GM12878 (cell line): ENCODE results near the gene TMBIM6. TPM values are rescaled to one million over a fixed set of nuclear protein-coding genes. Genes with fewer than 3 reads are reported as not detected.

ENCODE experiments used
- CBX5 ChIP-seq: sonication (generic); IDR thresholded peaks from 2 replicates; pipeline ENCODE4 v1.6.1; 2016; ENCODE audit warnings: low read depth, moderate library complexity, mild to moderate bottlenecking, inconsistent platforms
- CREB1 ChIP-seq: IDR thresholded peaks from 2 replicates; pipeline ENCODE4 v1.6.1; 2012; ENCODE audit warnings: low read depth, mild to moderate bottlenecking, inconsistent platforms
- EGR1 ChIP-seq, 2 experiments: IDR thresholded peaks; 1 replicate in 1 of 2; 2 replicates in 1 of 2; pipeline ENCODE4 v1.6.1; 2011 to 2012; ENCODE audit warnings: low read depth in 2 of 2, low read length in 2 of 2, borderline replicate concordance in 1 of 2, mild to moderate bottlenecking in 1 of 2, moderate library complexity in 1 of 2
- EZH2 ChIP-seq: IDR thresholded peaks from 2 replicates; pipeline ENCODE4 v1.6.1; 2012; ENCODE audit warnings: low read depth, mild to moderate bottlenecking, control low read depth, inconsistent platforms, low read length, borderline replicate concordance; ENCODE audit not compliant: control insufficient read depth
- LARP7 ChIP-seq: fragments of 450-650 bp; IDR thresholded peaks from 2 replicates; pipeline ENCODE4 v1.6.1; 2017; ENCODE audit warnings: mild to moderate bottlenecking
- MTA3 ChIP-seq: IDR thresholded peaks from 2 replicates; pipeline ENCODE4 v1.6.1; 2012; ENCODE audit warnings: low read length, inconsistent platforms, borderline replicate concordance
- PML ChIP-seq: IDR thresholded peaks from 2 replicates; pipeline ENCODE4 v1.6.1; 2012; ENCODE audit warnings: low read length, inconsistent platforms
- SMARCA5 ChIP-seq: fragments of 450-650 bp; IDR thresholded peaks from 2 replicates; pipeline ENCODE4 v1.6.1; 2017; ENCODE audit warnings: mild to moderate bottlenecking
- STAT3 ChIP-seq: IDR thresholded peaks from 2 replicates; pipeline ENCODE4 v1.6.1; 2011; ENCODE audit warnings: low read depth, low read length, improper control_type of control experiment
- polyA plus RNA-seq, 11 experiments: library from polyadenylated mRNA; depleted of rRNA in 4 of 11; unstranded in 6 of 11; stranded (reverse) in 5 of 11; fragments of >200 nt; fragmentation: Nextera tagmentation in 4 of 11; fragmentation: Illumina TruSeq in 1 of 11; extraction: Ambion mirVana in 4 of 11; extraction: Trizol in 1 of 11; gene quantifications; 1 replicate in 1 of 11; 2 replicates in 10 of 11; pipeline versions ENCODE4 v1.2.1 to v1.2.3, GENCODE V29; 2011 to 2016; ENCODE audit warnings: inconsistent platforms in 2 of 11, missing spikeins in 2 of 11, low read depth in 1 of 11
- total RNA-seq, 4 experiments: library from RNA; depleted of rRNA in 3 of 4; stranded (reverse); fragments of >200 nt in 3 of 4; fragmentation: Illumina TruSeq in 1 of 4; extraction: Trizol in 1 of 4; gene quantifications; 2 replicates each; pipeline versions ENCODE4 v1.2.1 to v1.2.3, GENCODE V29; 2013 to 2021
- TF ChIP-seq, protein P1 (sequence below): fragments of 450-650 bp; IDR thresholded peaks from 2 replicates; pipeline ENCODE4 v1.6.1; 2017; ENCODE audit warnings: low read depth, mild to moderate bottlenecking, moderate library complexity
- TF ChIP-seq, protein P2 (sequence below): fragments of 450-650 bp; IDR thresholded peaks from 2 replicates; pipeline ENCODE4 v1.6.1; 2017; ENCODE audit warnings: mild to moderate bottlenecking, moderate library complexity
- TF ChIP-seq, protein P3 (sequence below): fragments of 450-650 bp; formaldehyde crosslinking; IDR thresholded peaks from 2 replicates; pipeline ENCODE4 v1.5.0; 2022; ENCODE audit warnings: mild to moderate bottlenecking, missing genetic modification characterization
- TF ChIP-seq, protein P4 (sequence below): fragments of 150-350 bp; IDR thresholded peaks from 2 replicates; pipeline ENCODE4 v1.6.1; 2014; ENCODE audit warnings: mild to moderate bottlenecking, low read depth, low read length

Gene TMBIM6
- total and polyA plus RNA-seq, 10 of the 15 experiments (the other 5 are each of a cell fraction or from before 2014, with no cell fraction given), result 224 to 1,192 (median 379) TPM

DNA sequence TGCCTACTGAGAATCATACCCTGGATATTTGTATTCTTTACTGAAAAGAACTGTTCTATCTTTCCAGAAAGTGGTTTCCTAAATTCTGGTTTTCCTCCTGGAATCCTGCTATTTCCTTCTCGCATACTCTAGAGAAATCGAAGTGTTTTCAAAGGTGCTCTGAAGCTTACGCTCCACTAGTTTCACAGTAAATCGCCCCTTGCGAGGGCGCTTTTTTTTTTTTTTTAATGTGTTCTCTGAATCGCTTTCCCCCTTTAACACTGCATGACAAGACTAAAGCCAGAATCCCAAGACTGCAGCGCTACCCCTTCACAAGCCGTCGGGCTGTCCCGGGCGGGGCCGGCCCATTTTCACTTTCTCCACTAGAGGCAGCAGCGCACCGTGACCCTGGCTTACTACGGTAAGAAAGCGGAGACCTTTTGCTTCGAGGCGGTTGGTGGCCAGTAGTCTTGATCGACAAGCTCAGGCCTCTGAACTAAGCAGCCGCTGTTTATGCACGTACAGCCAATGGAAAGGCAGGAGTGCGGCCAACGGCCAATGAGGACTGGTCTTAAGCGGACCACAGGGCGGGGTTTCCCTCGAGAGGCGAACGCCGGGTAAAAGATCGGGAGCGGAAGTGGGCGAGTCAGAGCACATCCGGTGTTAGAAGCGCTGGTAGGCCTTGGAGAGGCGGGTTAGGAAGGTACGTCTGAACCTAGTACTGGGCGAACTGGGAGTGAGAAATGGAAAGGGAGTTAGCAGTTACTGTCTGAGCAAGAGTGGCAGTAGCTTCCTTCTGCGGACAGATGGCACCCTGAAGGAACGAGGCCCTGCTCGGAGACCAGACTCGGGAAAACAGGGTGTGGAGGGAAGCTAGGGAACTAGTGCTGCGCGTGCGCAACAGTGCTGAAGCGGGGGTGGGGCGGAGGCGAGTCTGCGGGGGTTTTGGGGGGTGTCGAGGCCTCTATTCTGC, at the start of gene TMBIM6 (continued):
- TF ChIP-seq, protein P1, sequence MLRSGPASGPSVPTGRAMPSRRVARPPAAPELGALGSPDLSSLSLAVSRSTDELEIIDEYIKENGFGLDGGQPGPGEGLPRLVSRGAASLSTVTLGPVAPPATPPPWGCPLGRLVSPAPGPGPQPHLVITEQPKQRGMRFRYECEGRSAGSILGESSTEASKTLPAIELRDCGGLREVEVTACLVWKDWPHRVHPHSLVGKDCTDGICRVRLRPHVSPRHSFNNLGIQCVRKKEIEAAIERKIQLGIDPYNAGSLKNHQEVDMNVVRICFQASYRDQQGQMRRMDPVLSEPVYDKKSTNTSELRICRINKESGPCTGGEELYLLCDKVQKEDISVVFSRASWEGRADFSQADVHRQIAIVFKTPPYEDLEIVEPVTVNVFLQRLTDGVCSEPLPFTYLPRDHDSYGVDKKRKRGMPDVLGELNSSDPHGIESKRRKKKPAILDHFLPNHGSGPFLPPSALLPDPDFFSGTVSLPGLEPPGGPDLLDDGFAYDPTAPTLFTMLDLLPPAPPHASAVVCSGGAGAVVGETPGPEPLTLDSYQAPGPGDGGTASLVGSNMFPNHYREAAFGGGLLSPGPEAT, result peak; percentile 88
- TF ChIP-seq, protein P2, sequence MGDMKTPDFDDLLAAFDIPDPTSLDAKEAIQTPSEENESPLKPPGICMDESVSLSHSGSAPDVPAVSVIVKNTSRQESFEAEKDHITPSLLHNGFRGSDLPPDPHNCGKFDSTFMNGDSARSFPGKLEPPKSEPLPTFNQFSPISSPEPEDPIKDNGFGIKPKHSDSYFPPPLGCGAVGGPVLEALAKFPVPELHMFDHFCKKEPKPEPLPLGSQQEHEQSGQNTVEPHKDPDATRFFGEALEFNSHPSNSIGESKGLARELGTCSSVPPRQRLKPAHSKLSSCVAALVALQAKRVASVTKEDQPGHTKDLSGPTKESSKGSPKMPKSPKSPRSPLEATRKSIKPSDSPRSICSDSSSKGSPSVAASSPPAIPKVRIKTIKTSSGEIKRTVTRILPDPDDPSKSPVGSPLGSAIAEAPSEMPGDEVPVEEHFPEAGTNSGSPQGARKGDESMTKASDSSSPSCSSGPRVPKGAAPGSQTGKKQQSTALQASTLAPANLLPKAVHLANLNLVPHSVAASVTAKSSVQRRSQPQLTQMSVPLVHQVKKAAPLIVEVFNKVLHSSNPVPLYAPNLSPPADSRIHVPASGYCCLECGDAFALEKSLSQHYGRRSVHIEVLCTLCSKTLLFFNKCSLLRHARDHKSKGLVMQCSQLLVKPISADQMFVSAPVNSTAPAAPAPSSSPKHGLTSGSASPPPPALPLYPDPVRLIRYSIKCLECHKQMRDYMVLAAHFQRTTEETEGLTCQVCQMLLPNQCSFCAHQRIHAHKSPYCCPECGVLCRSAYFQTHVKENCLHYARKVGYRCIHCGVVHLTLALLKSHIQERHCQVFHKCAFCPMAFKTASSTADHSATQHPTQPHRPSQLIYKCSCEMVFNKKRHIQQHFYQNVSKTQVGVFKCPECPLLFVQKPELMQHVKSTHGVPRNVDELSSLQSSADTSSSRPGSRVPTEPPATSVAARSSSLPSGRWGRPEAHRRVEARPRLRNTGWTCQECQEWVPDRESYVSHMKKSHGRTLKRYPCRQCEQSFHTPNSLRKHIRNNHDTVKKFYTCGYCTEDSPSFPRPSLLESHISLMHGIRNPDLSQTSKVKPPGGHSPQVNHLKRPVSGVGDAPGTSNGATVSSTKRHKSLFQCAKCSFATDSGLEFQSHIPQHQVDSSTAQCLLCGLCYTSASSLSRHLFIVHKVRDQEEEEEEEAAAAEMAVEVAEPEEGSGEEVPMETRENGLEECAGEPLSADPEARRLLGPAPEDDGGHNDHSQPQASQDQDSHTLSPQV, result no peak
- TF ChIP-seq, protein P3, sequence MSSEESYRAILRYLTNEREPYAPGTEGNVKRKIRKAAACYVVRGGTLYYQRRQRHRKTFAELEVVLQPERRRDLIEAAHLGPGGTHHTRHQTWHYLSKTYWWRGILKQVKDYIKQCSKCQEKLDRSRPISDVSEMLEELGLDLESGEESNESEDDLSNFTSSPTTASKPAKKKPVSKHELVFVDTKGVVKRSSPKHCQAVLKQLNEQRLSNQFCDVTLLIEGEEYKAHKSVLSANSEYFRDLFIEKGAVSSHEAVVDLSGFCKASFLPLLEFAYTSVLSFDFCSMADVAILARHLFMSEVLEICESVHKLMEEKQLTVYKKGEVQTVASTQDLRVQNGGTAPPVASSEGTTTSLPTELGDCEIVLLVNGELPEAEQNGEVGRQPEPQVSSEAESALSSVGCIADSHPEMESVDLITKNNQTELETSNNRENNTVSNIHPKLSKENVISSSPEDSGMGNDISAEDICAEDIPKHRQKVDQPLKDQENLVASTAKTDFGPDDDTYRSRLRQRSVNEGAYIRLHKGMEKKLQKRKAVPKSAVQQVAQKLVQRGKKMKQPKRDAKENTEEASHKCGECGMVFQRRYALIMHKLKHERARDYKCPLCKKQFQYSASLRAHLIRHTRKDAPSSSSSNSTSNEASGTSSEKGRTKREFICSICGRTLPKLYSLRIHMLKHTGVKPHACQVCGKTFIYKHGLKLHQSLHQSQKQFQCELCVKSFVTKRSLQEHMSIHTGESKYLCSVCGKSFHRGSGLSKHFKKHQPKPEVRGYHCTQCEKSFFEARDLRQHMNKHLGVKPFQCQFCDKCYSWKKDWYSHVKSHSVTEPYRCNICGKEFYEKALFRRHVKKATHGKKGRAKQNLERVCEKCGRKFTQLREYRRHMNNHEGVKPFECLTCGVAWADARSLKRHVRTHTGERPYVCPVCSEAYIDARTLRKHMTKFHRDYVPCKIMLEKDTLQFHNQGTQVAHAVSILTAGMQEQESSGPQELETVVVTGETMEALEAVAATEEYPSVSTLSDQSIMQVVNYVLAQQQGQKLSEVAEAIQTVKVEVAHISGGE, result no peak
- TF ChIP-seq LARP7, result peak; percentile 74; the same call in 1 of the 2 replicates
- TF ChIP-seq, protein P4, sequence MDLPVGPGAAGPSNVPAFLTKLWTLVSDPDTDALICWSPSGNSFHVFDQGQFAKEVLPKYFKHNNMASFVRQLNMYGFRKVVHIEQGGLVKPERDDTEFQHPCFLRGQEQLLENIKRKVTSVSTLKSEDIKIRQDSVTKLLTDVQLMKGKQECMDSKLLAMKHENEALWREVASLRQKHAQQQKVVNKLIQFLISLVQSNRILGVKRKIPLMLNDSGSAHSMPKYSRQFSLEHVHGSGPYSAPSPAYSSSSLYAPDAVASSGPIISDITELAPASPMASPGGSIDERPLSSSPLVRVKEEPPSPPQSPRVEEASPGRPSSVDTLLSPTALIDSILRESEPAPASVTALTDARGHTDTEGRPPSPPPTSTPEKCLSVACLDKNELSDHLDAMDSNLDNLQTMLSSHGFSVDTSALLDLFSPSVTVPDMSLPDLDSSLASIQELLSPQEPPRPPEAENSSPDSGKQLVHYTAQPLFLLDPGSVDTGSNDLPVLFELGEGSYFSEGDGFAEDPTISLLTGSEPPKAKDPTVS, result peak; percentile 27; the same call in 1 of the 2 replicates
- TF ChIP-seq CREB1, result peak; percentile 64; the same call in 1 of the 2 replicates
- peak; percentile 53 to 95 for TF ChIP-seq EGR1 (IDR thresholded peaks at IDR 0.05; ENCODE audit: borderline replicate concordance in 1 of 2, low read depth in 2 of 2, low read length in 2 of 2)
- no peak for TF ChIP-seq STAT3
- TF ChIP-seq CBX5, result 0 out of 2 replicates have a peak, but pooled peaks have one; percentile 20
- TF ChIP-seq PML, result peak; percentile 99
- TF ChIP-seq SMARCA5, result peak; percentile 77
- TF ChIP-seq MTA3, result no peak; the same call in 1 of the 2 replicates
- TF ChIP-seq EZH2, result no peak
